CD8-positive, alpha-beta memory T cell (primary cell): Measurements from ENCODE around the gene C10orf95. TPM values are rescaled to one million over a fixed set of nuclear protein-coding genes. Genes with fewer than 3 reads are reported as not detected.

Experiments used
- CTCF ChIA-PET: fragments of 350-600 bp; sonication (Branson Sonifier 250); formaldehyde crosslinking; loops from one replicate; lab custom pipeline; 2021; ENCODE audit warnings: antibody characterized with exemption; lab: Charles Lee
- POLR2A ChIA-PET: fragments of 350-600 bp; sonication (Branson Sonifier 250); formaldehyde crosslinking; loops from one replicate; lab custom pipeline; 2021; ENCODE audit warnings: antibody characterized with exemption; lab: Charles Lee
- DNase-seq, 5 donors: peaks; one replicate each; pipeline versions ENCODE4 v3.0.0 to v3.0.0-alpha.2; 2020 to 2022; ENCODE audit warnings: mixed read lengths in 1 of 5
- H3K27ac ChIP-seq: one replicate; pipeline ENCODE4 v1.7.0; 2013; ENCODE audit warnings: low read depth, mild to moderate bottlenecking, low read length, moderate library complexity
- H3K27me3 ChIP-seq: 2 replicates; pipeline ENCODE4 v1.7.0; 2013; ENCODE audit warnings: low read length, mild to moderate bottlenecking; ENCODE audit not compliant: insufficient read depth, poor library complexity, severe bottlenecking
- H3K36me3 ChIP-seq: 2 replicates; pipeline ENCODE4 v1.7.0; 2013; ENCODE audit warnings: mild to moderate bottlenecking, low read length, moderate library complexity; ENCODE audit not compliant: insufficient read depth
- H3K4me1 ChIP-seq: 2 replicates; pipeline ENCODE4 v1.7.0; 2013; ENCODE audit warnings: mild to moderate bottlenecking, low read length, moderate library complexity; ENCODE audit not compliant: insufficient read depth
- H3K4me3 ChIP-seq: 2 replicates; pipeline ENCODE4 v1.7.0; 2013; ENCODE audit warnings: mild to moderate bottlenecking, low read length
- H3K9me3 ChIP-seq: 2 replicates; pipeline ENCODE4 v1.7.0; 2013; ENCODE audit warnings: mild to moderate bottlenecking, low read length
- H3K27ac Mint-ChIP-seq, 8 donors: one replicate each; pipeline ENCODE4 v1.8.0; 2020 to 2021; ENCODE audit warnings: mixed read lengths in 8 of 8, mild to moderate bottlenecking in 6 of 8, inconsistent platforms in 3 of 8, moderate library complexity in 3 of 8
- H3K27me3 Mint-ChIP-seq, 2 donors: one replicate each; pipeline ENCODE4 v1.8.0; 2020 to 2021; ENCODE audit warnings: mixed read lengths in 2 of 2, mild to moderate bottlenecking in 1 of 2, moderate library complexity in 1 of 2
- H3K36me3 Mint-ChIP-seq, 3 donors: one replicate each; pipeline ENCODE4 v1.8.0; 2020 to 2021; ENCODE audit warnings: mixed read lengths in 3 of 3, inconsistent platforms in 1 of 3, mild to moderate bottlenecking in 1 of 3
- H3K4me1 Mint-ChIP-seq, 3 donors: one replicate each; pipeline ENCODE4 v1.8.0; 2020 to 2021; ENCODE audit warnings: mixed read lengths in 3 of 3, inconsistent platforms in 1 of 3, mild to moderate bottlenecking in 1 of 3
- H3K4me3 Mint-ChIP-seq, 7 donors: one replicate each; pipeline ENCODE4 v1.8.0; 2020 to 2021; ENCODE audit warnings: mixed read lengths in 7 of 7, mild to moderate bottlenecking in 6 of 7, moderate library complexity in 4 of 7, inconsistent platforms in 2 of 7
- H3K9me3 Mint-ChIP-seq, 5 donors: one replicate each; pipeline ENCODE4 v1.8.0; 2020 to 2022; ENCODE audit warnings: mixed read lengths in 5 of 5, mild to moderate bottlenecking in 3 of 5, moderate library complexity in 2 of 5, inconsistent platforms in 1 of 5
- polyA plus RNA-seq: library from polyadenylated mRNA; unstranded; fragments of 300-500 nt; fragmentation: Illumina TruSeq; gene quantifications from one replicate; pipeline ENCODE4 v1.2.3, GENCODE V29; 2021
- total RNA-seq, 2 experiments: library from RNA; stranded (reverse); gene quantifications; one replicate each; pipeline ENCODE4 v1.2.3, GENCODE V29; 2021

The C10orf95 gene
- total and polyA plus RNA-seq, 3 experiments from 2014 or later = 0.57 to 0.70 (median 0.62) TPM

DNA sequence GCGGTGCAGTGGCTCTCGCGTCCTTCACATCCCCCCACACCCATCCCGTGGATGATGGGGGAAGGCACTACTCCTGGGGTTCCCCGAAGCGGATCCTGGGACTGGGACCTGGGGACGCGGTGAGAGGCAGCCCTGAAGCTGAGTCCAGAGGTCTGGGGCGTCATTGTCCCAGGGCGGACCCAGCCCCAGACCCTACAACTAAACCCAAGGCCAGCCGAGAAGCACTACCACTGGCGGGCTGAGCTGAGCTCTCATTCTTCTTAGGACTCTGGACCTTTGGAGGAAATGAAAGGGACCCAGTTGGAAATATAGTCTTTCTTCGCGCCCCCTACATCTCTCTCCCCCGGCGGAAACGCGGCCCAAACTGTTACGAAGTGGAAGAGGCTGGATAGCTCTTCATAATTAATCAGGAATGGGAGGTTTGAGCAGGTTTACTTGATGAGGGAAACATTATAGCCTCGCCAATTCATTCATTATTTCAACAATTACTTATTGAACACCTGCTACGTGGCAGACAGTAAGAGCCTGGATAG lies 31.1 kb downstream of the C10orf95 start:
- no peaks in the 10 kb centered on the region for H3K9me3 Mint-ChIP-seq
- peaks cover 2% of the 10 kb centered on the region for H3K27me3 ChIP-seq
- peaks cover 7% of the 10 kb centered on the region for H3K36me3 ChIP-seq
- peaks cover 35% of the 10 kb centered on the region for H3K4me1 ChIP-seq
- DNase-seq = no peak
- H3K9me3 ChIP-seq = no peaks in the 10 kb centered on the region
- peak overlapping the region; percentile 89 to 98 (median 96) for H3K27ac Mint-ChIP-seq
- H3K27ac ChIP-seq = peak overlapping the region; percentile 74
- CTCF ChIA-PET = interaction anchor here (0.8 to 4.1 kb wide), 14 partner anchors 10 to 222 kb away, joined by 3 to 37 read pairs (median 6); partner anchors contain the start of genes C10orf95, CUEDC2 and NFKB2
- H3K36me3 Mint-ChIP-seq = peaks cover 0 to 27% (median 0%) of the 10 kb centered on the region in 3 donors
- peaks cover 20 to 24% of the 10 kb centered on the region in 2 donors for H3K27me3 Mint-ChIP-seq
- peaks cover 20 to 49% (median 29%) of the 10 kb centered on the region in 3 donors for H3K4me1 Mint-ChIP-seq
- POLR2A ChIA-PET = interaction anchor here (0.6 to 5.6 kb wide), 9 partner anchors 9 to 59 kb away, joined by 3 to 45 read pairs (median 5); partner anchors contain the start of genes C10orf95, CUEDC2 and NFKB2
- peak overlapping the region; percentile 95 for H3K4me3 ChIP-seq
- peak overlapping the region; percentile 92 to 99 (median 99) for H3K4me3 Mint-ChIP-seq

DNA sequence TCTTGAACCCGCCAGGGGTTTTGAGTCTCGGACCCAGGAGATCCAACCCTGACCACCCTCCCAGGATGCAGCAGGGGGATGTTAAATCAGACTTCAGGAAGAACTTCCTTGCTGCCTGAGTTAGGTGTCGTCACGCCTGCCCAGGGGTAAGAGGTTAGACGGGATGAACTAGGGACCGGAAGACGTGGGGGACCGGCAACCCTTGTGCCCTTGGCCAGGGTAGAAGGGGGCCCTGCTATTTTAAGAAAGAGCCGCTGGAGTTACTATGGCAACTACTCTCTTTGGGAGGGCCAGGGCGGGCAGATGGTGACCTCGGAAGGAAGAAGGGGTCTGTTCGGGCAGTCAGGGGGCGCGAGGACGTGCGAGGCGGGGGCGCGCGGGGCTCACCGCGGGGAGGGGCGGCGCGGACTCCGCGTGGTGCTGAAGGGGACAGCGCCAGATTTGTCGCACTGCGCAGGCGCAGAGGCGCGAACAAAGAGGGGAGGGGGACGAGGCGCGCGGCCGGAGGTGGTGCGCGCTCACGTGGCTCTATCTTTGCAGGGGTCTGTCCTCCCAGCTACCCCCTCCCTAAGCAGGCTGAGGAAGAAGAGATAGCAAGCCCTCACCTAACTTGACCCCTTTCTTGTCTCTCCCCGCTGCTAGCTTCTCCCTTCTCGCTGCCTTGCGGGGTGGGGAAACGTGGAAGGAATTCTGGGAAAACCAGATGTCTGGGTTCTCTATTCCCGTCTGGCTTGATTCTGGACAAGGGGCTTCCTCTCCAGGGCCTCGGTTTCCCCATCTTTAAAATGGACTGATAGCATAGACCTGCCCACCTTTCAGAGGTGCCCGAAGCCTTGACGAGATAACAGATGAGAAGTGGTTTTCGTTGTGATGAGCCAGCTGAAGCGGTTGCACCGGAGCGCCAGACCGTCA lies 31.8 kb downstream of the C10orf95 start:
- no peaks in the 10 kb centered on the region for H3K9me3 Mint-ChIP-seq
- H3K27me3 ChIP-seq = peaks cover 2% of the 10 kb centered on the region
- peak; percentile 53 to 83 (median 62) for DNase-seq
- ChIA-PET POLR2A (interaction anchor here (0.6 to 5.6 kb wide), 6 partner anchors 10 to 34 kb away, joined by 5 to 45 read pairs (median 20); partner anchors contain the start of genes C10orf95, CUEDC2 and NFKB2), CTCF (interaction anchor here (0.8 to 4.1 kb wide), 10 partner anchors 11 to 189 kb away, joined by 3 to 37 read pairs (median 6); partner anchors contain the start of genes C10orf95, CUEDC2 and NFKB2)
- peaks cover 21 to 29% of the 10 kb centered on the region in 2 donors for H3K27me3 Mint-ChIP-seq
- H3K9me3 ChIP-seq = no peaks in the 10 kb centered on the region
- H3K4me1 ChIP-seq = peaks cover 35% of the 10 kb centered on the region
- peak overlapping the region; percentile 92 to 99 (median 99) for H3K4me3 Mint-ChIP-seq
- H3K4me3 ChIP-seq = peak overlapping the region; percentile 95
- H3K27ac ChIP-seq = no peak overlapping the region
- peaks cover 0 to 23% (median 0%) of the 10 kb centered on the region in 3 donors for H3K36me3 Mint-ChIP-seq
- peak overlapping the region in 2 of 8 donors; percentile 59 to 89 for H3K27ac Mint-ChIP-seq
- peaks cover 20 to 49% (median 29%) of the 10 kb centered on the region in 3 donors for H3K4me1 Mint-ChIP-seq
- peaks cover 7% of the 10 kb centered on the region for H3K36me3 ChIP-seq

DNA sequence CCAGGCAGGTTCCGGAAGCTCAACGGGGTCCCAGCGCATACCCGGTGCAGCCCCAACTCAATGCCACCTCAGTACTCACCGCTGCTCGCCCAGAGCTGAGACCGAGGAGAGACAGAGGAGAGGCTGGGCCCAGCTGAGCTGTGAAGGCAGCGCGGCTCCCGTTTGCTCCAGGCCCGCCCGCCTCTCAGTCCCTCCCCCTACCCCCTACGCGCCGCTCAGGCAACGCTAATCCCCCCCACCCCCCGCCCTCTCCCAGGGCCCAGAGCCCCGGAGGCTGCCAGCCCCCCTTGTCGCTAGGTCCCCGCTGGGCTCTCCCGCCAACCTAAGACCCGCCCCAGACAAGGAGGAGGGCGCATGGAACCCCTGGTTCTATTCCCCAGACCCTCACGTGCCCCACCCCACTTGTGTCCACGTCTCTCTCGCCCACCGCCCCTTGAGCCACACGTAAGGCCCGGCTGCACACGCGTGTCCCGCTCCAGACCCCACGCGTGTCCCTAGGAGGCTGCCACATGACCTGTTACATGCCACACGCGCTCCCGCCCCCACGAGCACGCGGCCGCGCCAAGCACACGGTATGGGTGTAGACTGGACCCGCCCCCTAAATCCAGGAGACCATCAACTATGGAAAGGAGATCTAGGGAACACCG lies 32.6 kb downstream of the C10orf95 start, which contains the start of gene PSD:
Gene PSD (minus strand): TSS at position 164 of the 647 bp plus-strand sequence. CDS start 1,747 bp downstream, outside the sequence.
- Histone ChIP-seq H3K4me1 (peaks cover 35% of the 10 kb centered on the region), H3K4me3 (peak within 1 kb of the TSS; percentile 95), H3K27ac (no peak within 1 kb of the TSS), H3K36me3 (peaks cover 7% of the 10 kb centered on the region), H3K27me3 (peaks cover 2% of the 10 kb centered on the region), H3K9me3 (no peaks in the 10 kb centered on the region)
- ChIA-PET CTCF (interaction anchor here (1.5 to 1.8 kb wide), 2 partner anchors 14 to 19 kb away, joined by 5 to 6 read pairs; no protein-coding TSS in a partner anchor), POLR2A (interaction anchor here (1.1 kb wide), 1 partner anchor 9 kb away, joined by 3 read pairs; no protein-coding TSS in a partner anchor)
- H3K4me1 Mint-ChIP-seq = peaks cover 20 to 44% (median 29%) of the 10 kb centered on the region in 3 donors
- H3K27me3 Mint-ChIP-seq = peaks cover 23 to 37% of the 10 kb centered on the region in 2 donors
- no peaks in the 10 kb centered on the region for H3K9me3 Mint-ChIP-seq
- DNase-seq = no peak
- H3K36me3 Mint-ChIP-seq = peaks cover 0 to 16% (median 0%) of the 10 kb centered on the region in 3 donors
- peak within 1 kb of the TSS in 2 of 8 donors; percentile 59 to 89 for H3K27ac Mint-ChIP-seq
- peak within 1 kb of the TSS; percentile 92 to 99 (median 99) for H3K4me3 Mint-ChIP-seq

DNA sequence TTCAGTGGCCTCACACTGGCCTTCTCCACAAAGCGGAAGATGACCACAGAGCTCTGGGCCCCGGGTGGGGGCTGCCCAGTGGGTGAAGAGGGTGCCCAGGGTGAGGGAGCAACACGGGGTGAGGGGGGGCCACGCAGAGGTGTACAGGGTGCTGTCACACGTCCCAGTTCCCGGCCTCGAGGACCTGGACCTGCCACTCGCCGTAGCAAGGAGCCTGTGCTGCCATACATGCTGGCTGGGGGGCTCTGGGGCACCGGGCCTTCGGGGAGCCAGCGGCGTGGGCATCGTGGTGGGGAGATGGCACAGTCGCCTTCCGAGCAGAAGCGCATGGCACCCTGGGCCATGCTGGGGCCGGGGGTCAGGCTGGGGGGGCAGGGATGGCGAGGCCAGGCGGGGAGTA lies 34.6 kb downstream of the C10orf95 start:
- peaks cover 23% of the 10 kb centered on the region for H3K4me1 ChIP-seq
- Mint-ChIP-seq H3K4me1 (peaks cover 23 to 36% (median 27%) of the 10 kb centered on the region in 3 donors), H3K4me3 (peak overlapping the region in 1 of 7 donors; percentile 83), H3K27ac (no peak overlapping the region), H3K27me3 (peaks cover 32 to 53% of the 10 kb centered on the region in 2 donors), H3K9me3 (no peaks in the 10 kb centered on the region), H3K36me3 (peaks cover 0 to 6% (median 0%) of the 10 kb centered on the region in 3 donors)
- H3K27ac ChIP-seq = no peak overlapping the region
- peaks cover 15% of the 10 kb centered on the region for H3K27me3 ChIP-seq
- no peak overlapping the region for H3K4me3 ChIP-seq
- DNase-seq = no peak
- H3K36me3 ChIP-seq = no peaks in the 10 kb centered on the region
- ChIA-PET CTCF (interaction anchor here (1.8 kb wide), 1 partner anchor 17 kb away, joined by 5 read pairs; no protein-coding TSS in a partner anchor), POLR2A (no interaction called here)
- H3K9me3 ChIP-seq = no peaks in the 10 kb centered on the region

DNA sequence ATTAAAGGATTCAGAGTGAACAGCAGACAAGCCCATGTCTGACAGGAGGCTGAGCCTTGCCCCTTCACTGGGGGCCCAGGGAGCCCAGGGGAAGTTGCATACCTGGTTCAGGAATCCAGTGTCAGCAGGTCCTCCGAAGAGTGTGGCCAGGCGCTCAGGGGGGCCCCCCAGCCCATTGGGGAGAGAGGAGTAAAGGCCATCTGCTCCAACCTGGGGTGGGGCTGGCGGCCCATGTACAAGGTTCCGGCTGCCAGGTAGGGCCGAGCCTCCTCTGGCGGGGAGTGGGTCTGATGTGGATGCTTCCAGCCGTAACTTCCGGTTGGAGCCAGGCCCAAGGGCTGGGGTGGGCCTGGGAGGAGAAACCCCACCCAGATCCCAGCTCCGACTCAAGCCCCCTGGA lies 35.1 kb downstream of the C10orf95 start:
- Histone ChIP-seq H3K27me3 (peaks cover 19% of the 10 kb centered on the region), H3K9me3 (no peaks in the 10 kb centered on the region), H3K27ac (no peak overlapping the region), H3K4me3 (no peak overlapping the region), H3K4me1 (peaks cover 23% of the 10 kb centered on the region), H3K36me3 (no peaks in the 10 kb centered on the region)
- H3K27me3 Mint-ChIP-seq = peaks cover 34 to 57% of the 10 kb centered on the region in 2 donors
- H3K36me3 Mint-ChIP-seq = peaks cover 0 to 6% (median 0%) of the 10 kb centered on the region in 3 donors
- no peaks in the 10 kb centered on the region for H3K9me3 Mint-ChIP-seq
- H3K4me1 Mint-ChIP-seq = peaks cover 25 to 38% (median 29%) of the 10 kb centered on the region in 3 donors
- H3K27ac Mint-ChIP-seq = no peak overlapping the region
- CTCF ChIA-PET = interaction anchor here (1.1 to 1.6 kb wide), 3 partner anchors 17 to 62 kb away, joined by 3 to 10 read pairs (median 6); no protein-coding TSS in a partner anchor
- DNase-seq = no peak
- peak overlapping the region in 1 of 7 donors; percentile 41 for H3K4me3 Mint-ChIP-seq
- POLR2A ChIA-PET = no interaction called here

DNA sequence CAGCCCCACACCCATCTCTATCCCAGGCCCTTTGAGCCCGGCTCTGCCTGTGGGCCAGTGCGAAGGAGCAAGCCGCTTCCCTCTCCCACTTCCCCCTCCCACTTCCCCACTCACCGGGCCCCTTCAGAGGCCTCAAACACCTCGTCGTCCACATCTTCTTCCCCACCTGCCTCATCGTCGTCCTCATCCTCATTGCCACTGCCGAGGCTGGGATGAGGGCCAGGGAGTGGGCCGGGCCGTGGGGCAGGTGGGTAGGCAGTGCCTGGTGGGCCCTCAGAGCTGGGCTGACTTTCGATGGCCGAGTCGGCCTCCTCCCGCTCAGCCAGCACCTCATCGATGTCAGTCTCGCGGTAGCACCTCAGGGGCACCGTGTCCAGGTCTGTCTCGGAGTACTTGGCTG lies 36.6 kb downstream of the C10orf95 start:
- POLR2A ChIA-PET = no interaction called here
- CTCF ChIA-PET = interaction anchor here (1.1 to 1.6 kb wide), 5 partner anchors 10 to 184 kb away, joined by 3 to 10 read pairs (median 6); no protein-coding TSS in a partner anchor
- H3K9me3 Mint-ChIP-seq = no peaks in the 10 kb centered on the region
- H3K36me3 ChIP-seq = no peaks in the 10 kb centered on the region
- peaks cover 17 to 36% (median 24%) of the 10 kb centered on the region in 3 donors for H3K4me1 Mint-ChIP-seq
- DNase-seq = no peak
- H3K27me3 Mint-ChIP-seq = peaks cover 39 to 67% of the 10 kb centered on the region in 2 donors
- H3K27me3 ChIP-seq = peaks cover 31% of the 10 kb centered on the region
- no peak overlapping the region for H3K4me3 Mint-ChIP-seq
- H3K4me3 ChIP-seq = no peak overlapping the region
- H3K9me3 ChIP-seq = no peaks in the 10 kb centered on the region
- peaks cover 21% of the 10 kb centered on the region for H3K4me1 ChIP-seq
- no peak overlapping the region for H3K27ac ChIP-seq
- no peaks in the 10 kb centered on the region for H3K36me3 Mint-ChIP-seq
- H3K27ac Mint-ChIP-seq = no peak overlapping the region
